WTC11 (cell line): Measurements from ENCODE around the gene KRTCAP2.

ENCODE experiments used
- ATF1 ChIP-seq: sonication (generic); formaldehyde crosslinking; IDR thresholded peaks from 2 replicates; pipeline ENCODE4 v1.8.1; 2023; ENCODE audit warnings: mild to moderate bottlenecking, moderate library complexity, missing genetic modification reagents
- CTCF ChIP-seq: fragments of 200-600 bp; IDR thresholded peaks from 2 replicates; pipeline ENCODE4 v1.8.0; 2022; ENCODE audit warnings: antibody characterized with exemption
- MLX ChIP-seq: sonication (generic); formaldehyde crosslinking; IDR thresholded peaks from 2 replicates; pipeline ENCODE4 v1.8.1; 2023; ENCODE audit warnings: mild to moderate bottlenecking, missing genetic modification reagents, moderate library complexity
- MXD4 ChIP-seq: fragments of 250-450 bp; sonication (Bioruptor Pico); IDR thresholded peaks from 2 replicates; pipeline ENCODE4 v1.8.0; 2021; ENCODE audit warnings: mild to moderate bottlenecking, moderate library complexity, borderline replicate concordance
- NFYB ChIP-seq: sonication (generic); formaldehyde crosslinking; conservative IDR thresholded peaks from 2 replicates; pipeline ENCODE4 v1.8.0; 2022; ENCODE audit warnings: low read depth, missing genetic modification reagents
- SP1 ChIP-seq: sonication (generic); formaldehyde crosslinking; conservative IDR thresholded peaks from 2 replicates; pipeline ENCODE4 v1.8.1; 2022; ENCODE audit warnings: missing genetic modification reagents
- TEAD1 ChIP-seq: sonication (generic); formaldehyde crosslinking; IDR thresholded peaks from 2 replicates; pipeline ENCODE4 v1.8.0; 2022; ENCODE audit warnings: mild to moderate bottlenecking, missing genetic modification reagents
- ZNF425 ChIP-seq: fragments of 250-450 bp; sonication (Bioruptor Pico); conservative IDR thresholded peaks from 2 replicates; pipeline ENCODE4 v1.9.0; 2021; ENCODE audit warnings: mild to moderate bottlenecking
- ZSCAN18 ChIP-seq: fragments of 250-450 bp; sonication (Bioruptor Pico); IDR thresholded peaks from 2 replicates; pipeline ENCODE4 v2.1.2; 2022; ENCODE audit warnings: mild to moderate bottlenecking, moderate library complexity

GRCh38 chr1:155177192-155177917 lies 4.3 kb upstream of the KRTCAP2 start:
- TF ChIP-seq MLX (CRISPR knock-in tag): no peak
- no peak for TF ChIP-seq SP1 (CRISPR knock-in tag)
- no peak for TF ChIP-seq NFYB (CRISPR knock-in tag)
- no peak for TF ChIP-seq ZSCAN18
- TF ChIP-seq CTCF: no peak
- no peak for TF ChIP-seq MXD4 (CRISPR knock-in tag)
- no peak for TF ChIP-seq ZNF425 (CRISPR knock-in tag)
- no peak for TF ChIP-seq ATF1 (CRISPR knock-in tag)
- no peak for TF ChIP-seq TEAD1 (CRISPR knock-in tag)
